GM04504 (cell line): ENCODE measurements around the gene NRAP.
"Not testable (repeated sequence)": the region's sequence is repeated elsewhere in the genome, so short reads cannot be mapped to it uniquely, and the experiment has no call there.

Experiments
- DNase-seq: peaks from one replicate; pipeline ENCODE4 v3.0.0-alpha.2; 2012; ENCODE audit warnings: low read depth

Gene NRAP

GRCh38 chr10:113680190-113681111 is 16.6 kb upstream of the NRAP start:
- DNase-seq: peak; percentile 26

- DNase-seq: no peak
Observed at GRCh38 chr10:113679463-113680189, 15.8 kb upstream of the NRAP start, which contains the start of gene CASP7. TSS of gene CASP7 (plus strand) at chr10:113679912. CDS start at chr10:113697494, 17,582 bp downstream.

GRCh38 chr10:113666682-113667252 is 2.9 kb upstream of the NRAP start:
- DNase-seq: no peak

GRCh38 chr10:113665806-113666354 is 2.0 kb upstream of the NRAP start:
- peak; percentile 57 for DNase-seq

- no peak for DNase-seq
Observed at GRCh38 chr10:113665352-113665751, 1.5 kb upstream of the NRAP start.

- no peak for DNase-seq
Observed at GRCh38 chr10:113663142-113663541, 699 bp downstream of the NRAP start.

GRCh38 chr10:113661332-113661731 is 2.5 kb downstream of the NRAP start:
- DNase-seq: no peak

GRCh38 chr10:113657544-113657943 is 6.3 kb downstream of the NRAP start:
- DNase-seq: no peak

- DNase-seq: no peak
Observed at GRCh38 chr10:113656896-113657295, 6.9 kb downstream of the NRAP start.

GRCh38 chr10:113652456-113652855 is 11.4 kb downstream of the NRAP start:
- not testable (repeated sequence) for DNase-seq

- DNase-seq: no peak
Observed at GRCh38 chr10:113651898-113652297, 11.9 kb downstream of the NRAP start.

- no peak for DNase-seq
Observed at GRCh38 chr10:113651021-113651420, 12.8 kb downstream of the NRAP start.

- no peak for DNase-seq
Observed at GRCh38 chr10:113650172-113650571, 13.7 kb downstream of the NRAP start.

GRCh38 chr10:113648478-113648877 is 15.4 kb downstream of the NRAP start:
- DNase-seq: no peak

GRCh38 chr10:113647812-113648211 is 16.0 kb downstream of the NRAP start:
- no peak for DNase-seq

- no peak for DNase-seq
Observed at GRCh38 chr10:113646336-113647201, 17.3 kb downstream of the NRAP start.

GRCh38 chr10:113644185-113645120 is 19.4 kb downstream of the NRAP start:
- peak; percentile 23 for DNase-seq

GRCh38 chr10:113643183-113643582 is 20.7 kb downstream of the NRAP start:
- no peak for DNase-seq

- no peak for DNase-seq
Observed at GRCh38 chr10:113641702-113642101, 22.1 kb downstream of the NRAP start.

GRCh38 chr10:113639966-113640365 is 23.9 kb downstream of the NRAP start:
- no peak for DNase-seq
